HFFc6 (cell line): ENCODE data around the gene CEP20. TPM values are rescaled to one million over a fixed set of nuclear protein-coding genes. Genes with fewer than 3 reads are reported as not detected.

Source experiments
- DNase-seq: peaks from one replicate; pipeline ENCODE4 v3.0.0-alpha.2; 2018
- H3K27ac Mint-ChIP-seq: 2 replicates; pipeline ENCODE4 v1.8.0; 2020; ENCODE audit warnings: mild to moderate bottlenecking, mixed read lengths
- H3K27me3 Mint-ChIP-seq: 2 replicates; pipeline ENCODE4 v1.8.0; 2021; ENCODE audit warnings: mild to moderate bottlenecking, moderate library complexity, mixed read lengths; ENCODE audit not compliant: insufficient read depth
- H3K36me3 Mint-ChIP-seq: 2 replicates; pipeline ENCODE4 v1.8.0; 2021; ENCODE audit warnings: low read depth, mixed read lengths
- H3K4me1 Mint-ChIP-seq: 2 replicates; pipeline ENCODE4 v1.8.0; 2020; ENCODE audit warnings: low read depth, mixed read lengths
- H3K4me3 Mint-ChIP-seq: 2 replicates; pipeline ENCODE4 v1.8.0; 2020; ENCODE audit warnings: mild to moderate bottlenecking, moderate library complexity, mixed read lengths
- H3K9me3 Mint-ChIP-seq: 2 replicates; pipeline ENCODE4 v1.8.0; 2020; ENCODE audit warnings: mild to moderate bottlenecking, mixed read lengths
- CTCF ChIP-seq: fragments of 200-600 bp; sonication (generic); IDR thresholded peaks from 2 replicates; pipeline ENCODE4 v1.5.0; 2021; ENCODE audit warnings: antibody characterized with exemption, mild to moderate bottlenecking
- total RNA-seq, 6 experiments: library from RNA; stranded (reverse); fragmentation: NEBNext Ultra II Directional; extraction: Animal tissue kit (Norgen Biotek cat#: 25700); gene quantifications; 2 replicates in 1 of 6; 3 replicates in 5 of 6; pipeline ENCODE4 v1.2.3, GENCODE V29; 2021

Gene CEP20
- total RNA-seq, 6 experiments from 2014 or later = 40.1 to 57.5 (median 49.4) TPM

GRCh38 chr16:15830832-15831451 is 57.5 kb downstream of the CEP20 start:
- no peak for DNase-seq
- peaks cover 20% of the 10 kb centered on the region for H3K27me3 Mint-ChIP-seq
- H3K36me3 Mint-ChIP-seq = no peaks in the 10 kb centered on the region
- H3K4me1 Mint-ChIP-seq = no peaks in the 10 kb centered on the region; the same call in 1 of the 2 replicates
- no peaks in the 10 kb centered on the region for H3K9me3 Mint-ChIP-seq
- no peak overlapping the region for H3K4me3 Mint-ChIP-seq
- TF ChIP-seq CTCF = no peak
- no peak overlapping the region for H3K27ac Mint-ChIP-seq

GRCh38 chr16:15829460-15829859 is 58.9 kb downstream of the CEP20 start:
- no peaks in the 10 kb centered on the region for H3K9me3 Mint-ChIP-seq
- no peak for DNase-seq
- H3K27me3 Mint-ChIP-seq = peaks cover 28% of the 10 kb centered on the region
- H3K4me1 Mint-ChIP-seq = no peaks in the 10 kb centered on the region
- no peaks in the 10 kb centered on the region for H3K36me3 Mint-ChIP-seq
- H3K27ac Mint-ChIP-seq = no peak overlapping the region
- TF ChIP-seq CTCF = no peak
- no peak overlapping the region for H3K4me3 Mint-ChIP-seq

- H3K36me3 Mint-ChIP-seq = no peaks in the 10 kb centered on the region
- no peak for DNase-seq
Measured at GRCh38 chr16:15827709-15828343, 60.6 kb downstream of the CEP20 start.

GRCh38 chr16:15827299-15827698 is 61.1 kb downstream of the CEP20 start:
- Mint-ChIP-seq H3K9me3 (no peaks in the 10 kb centered on the region), H3K27ac (no peak overlapping the region), H3K4me1 (no peaks in the 10 kb centered on the region), H3K27me3 (peaks cover 25% of the 10 kb centered on the region), H3K4me3 (no peak overlapping the region), H3K36me3 (no peaks in the 10 kb centered on the region)
- no peak for DNase-seq
- no peak for TF ChIP-seq CTCF

More at GRCh38 chr16:15827709-15828343, 60.6 kb downstream of the CEP20 start:
- no peaks in the 10 kb centered on the region for H3K4me1 Mint-ChIP-seq
- no peak overlapping the region for H3K4me3 Mint-ChIP-seq
- peaks cover 26% of the 10 kb centered on the region for H3K27me3 Mint-ChIP-seq
- H3K9me3 Mint-ChIP-seq = no peaks in the 10 kb centered on the region
- TF ChIP-seq CTCF = no peak
- no peak overlapping the region for H3K27ac Mint-ChIP-seq

- TF ChIP-seq CTCF = no peak
- Mint-ChIP-seq H3K27ac (no peak overlapping the region), H3K9me3 (no peaks in the 10 kb centered on the region), H3K4me1 (no peaks in the 10 kb centered on the region), H3K27me3 (peaks cover 25% of the 10 kb centered on the region), H3K4me3 (no peak overlapping the region), H3K36me3 (no peaks in the 10 kb centered on the region)
- no peak for DNase-seq
Measured at GRCh38 chr16:15825750-15826305, 62.6 kb downstream of the CEP20 start.
